ENCODE measurements around the gene MCHR2.

- TF ChIP-seq, protein P1, sequence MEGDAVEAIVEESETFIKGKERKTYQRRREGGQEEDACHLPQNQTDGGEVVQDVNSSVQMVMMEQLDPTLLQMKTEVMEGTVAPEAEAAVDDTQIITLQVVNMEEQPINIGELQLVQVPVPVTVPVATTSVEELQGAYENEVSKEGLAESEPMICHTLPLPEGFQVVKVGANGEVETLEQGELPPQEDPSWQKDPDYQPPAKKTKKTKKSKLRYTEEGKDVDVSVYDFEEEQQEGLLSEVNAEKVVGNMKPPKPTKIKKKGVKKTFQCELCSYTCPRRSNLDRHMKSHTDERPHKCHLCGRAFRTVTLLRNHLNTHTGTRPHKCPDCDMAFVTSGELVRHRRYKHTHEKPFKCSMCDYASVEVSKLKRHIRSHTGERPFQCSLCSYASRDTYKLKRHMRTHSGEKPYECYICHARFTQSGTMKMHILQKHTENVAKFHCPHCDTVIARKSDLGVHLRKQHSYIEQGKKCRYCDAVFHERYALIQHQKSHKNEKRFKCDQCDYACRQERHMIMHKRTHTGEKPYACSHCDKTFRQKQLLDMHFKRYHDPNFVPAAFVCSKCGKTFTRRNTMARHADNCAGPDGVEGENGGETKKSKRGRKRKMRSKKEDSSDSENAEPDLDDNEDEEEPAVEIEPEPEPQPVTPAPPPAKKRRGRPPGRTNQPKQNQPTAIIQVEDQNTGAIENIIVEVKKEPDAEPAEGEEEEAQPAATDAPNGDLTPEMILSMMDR (IDR thresholded peaks at IDR 0.05), result no peak
- TF ChIP-seq POLR2A (IDR thresholded peaks at IDR 0.05) (no peak), EP300 (IDR thresholded peaks at IDR 0.05) (no peak)
These were observed 3.1 kb upstream of the MCHR2 start for GRCh38 chr6:99997141-99997540.
